GM12891 (cell line): ENCODE data around the gene FUCA2.

Source experiments
- DNase-seq: peaks from one replicate; pipeline ENCODE4 v3.0.0; 2011; ENCODE audit warnings: low spot score; ENCODE audit not compliant: insufficient read length
- FAIRE-seq: peaks from 2 replicates; lab custom pipeline; 2011; peaks lifted over from hg19 to GRCh38; lab: Jason Lieb, UNC
- PAX5 ChIP-seq: IDR thresholded peaks from 2 replicates; pipeline ENCODE4 v1.6.1; 2011; ENCODE audit warnings: low read length, moderate library complexity, mild to moderate bottlenecking; ENCODE audit not compliant: insufficient read depth, severe bottlenecking
- POLR2A ChIP-seq: IDR thresholded peaks from 2 replicates; pipeline ENCODE4 v1.6.1; 2011; ENCODE audit warnings: low read depth, low read length, control low read depth
- POLR2AphosphoS5 ChIP-seq: IDR thresholded peaks from 2 replicates; pipeline ENCODE4 v1.6.1; 2011; ENCODE audit warnings: low read depth, low read length, control low read depth
- POU2F2 ChIP-seq: IDR thresholded peaks from 2 replicates; pipeline ENCODE4 v1.6.1; 2011; ENCODE audit warnings: low read depth, mild to moderate bottlenecking, control low read depth, low read length, moderate library complexity
- SPI1 ChIP-seq: IDR thresholded peaks from 2 replicates; pipeline ENCODE4 v1.6.1; 2011; ENCODE audit warnings: low read depth, low read length, control low read depth
- TAF1 ChIP-seq: IDR thresholded peaks from 2 replicates; pipeline ENCODE4 v1.6.1; 2011; ENCODE audit warnings: low read depth, low read length, control low read depth

FUCA2 gene

GRCh38 chr6:143536866-143537691 lies 25.6 kb upstream of the FUCA2 start:
- peak; percentile 26 for DNase-seq
- TF ChIP-seq POU2F2 (no peak), POLR2AphosphoS5 (no peak), TAF1 (no peak), POLR2A (no peak), PAX5 (no peak), SPI1 (no peak)
- FAIRE-seq: no peak

DNA sequence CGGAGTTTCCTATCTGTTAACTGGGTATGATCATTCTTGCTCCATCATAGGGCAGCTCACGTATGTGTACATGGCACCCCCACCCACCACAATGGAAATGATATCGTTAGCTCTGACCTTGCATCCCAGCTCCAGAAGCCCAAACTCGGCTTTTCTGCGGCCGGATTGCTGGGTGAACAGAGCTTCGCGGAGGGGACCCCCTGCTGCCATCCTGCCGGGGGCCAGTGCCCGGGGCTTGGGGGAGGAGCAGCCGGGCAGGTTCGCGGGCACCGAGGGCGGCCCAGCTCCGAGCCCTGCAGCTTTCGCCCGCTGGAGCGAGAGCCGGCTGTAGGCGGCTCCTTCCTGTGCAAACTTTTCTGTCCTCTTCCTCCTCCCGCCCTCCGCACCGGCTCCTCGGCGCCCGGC lies 24.9 kb upstream of the FUCA2 start:
- no peak for TF ChIP-seq POLR2AphosphoS5
- DNase-seq (no peak), FAIRE-seq (peak; percentile 57)

GRCh38 chr6:143535189-143535614 lies 23.7 kb upstream of the FUCA2 start:
- no peak for FAIRE-seq
- TF ChIP-seq POLR2AphosphoS5: no peak
- TF ChIP-seq PAX5: no peak
- no peak for TF ChIP-seq SPI1
- TF ChIP-seq TAF1: no peak
- no peak for TF ChIP-seq POLR2A
- DNase-seq: no peak

DNA sequence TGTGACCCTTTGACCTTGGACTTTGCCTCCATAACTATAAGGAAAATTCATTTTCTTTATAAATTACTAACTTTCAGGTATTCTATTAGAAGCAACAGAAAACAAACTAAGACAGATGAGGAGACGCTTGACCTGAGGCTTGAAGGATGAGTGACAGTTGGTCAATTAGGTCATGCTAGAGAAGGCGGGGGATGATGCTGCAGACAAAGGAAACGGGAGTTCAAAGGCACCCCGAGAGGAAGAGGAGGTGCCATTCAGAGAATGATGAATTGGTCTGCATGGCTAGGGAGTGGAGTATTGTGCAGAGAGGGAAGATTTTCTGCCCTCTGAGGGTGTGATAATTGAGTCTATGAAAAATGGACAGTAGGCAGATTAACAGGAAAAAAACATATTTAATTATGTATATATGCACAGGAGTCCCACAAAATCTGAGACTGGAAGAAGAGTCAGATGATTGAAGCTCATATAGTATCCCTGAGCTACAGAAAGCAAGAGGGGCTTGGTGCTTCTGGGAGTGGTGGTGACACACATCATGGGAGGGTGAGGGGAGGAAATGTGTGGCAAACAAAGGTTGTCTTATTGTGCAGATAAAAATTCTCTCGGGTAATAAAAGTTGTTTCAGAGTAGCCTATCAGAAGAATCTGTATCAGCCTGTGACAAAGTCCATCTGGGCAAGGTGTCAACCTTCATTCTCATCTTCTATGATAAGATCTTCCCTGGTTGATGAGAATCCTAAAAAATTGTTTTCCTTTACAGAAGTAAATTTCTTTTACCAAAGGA lies 20.4 kb upstream of the FUCA2 start:
- DNase-seq (no peak), FAIRE-seq (no peak)
- TF ChIP-seq POU2F2 (no peak), TAF1 (no peak), SPI1 (no peak), PAX5 (no peak), POLR2AphosphoS5 (no peak), POLR2A (no peak)

- FAIRE-seq (peak; percentile 76), DNase-seq (no peak)
- TF ChIP-seq TAF1 (no peak), POLR2A (no peak), SPI1 (no peak), POU2F2 (no peak), PAX5 (no peak), POLR2AphosphoS5 (no peak)
These were observed 17.6 kb upstream of the FUCA2 start for GRCh38 chr6:143529095-143529494.

GRCh38 chr6:143528164-143528811 lies 16.8 kb upstream of the FUCA2 start:
- TF ChIP-seq SPI1: no peak
- TF ChIP-seq POU2F2: no peak
- no peak for TF ChIP-seq TAF1
- no peak for TF ChIP-seq PAX5
- no peak for TF ChIP-seq POLR2A
- TF ChIP-seq POLR2AphosphoS5: no peak
- FAIRE-seq (peak; percentile 66), DNase-seq (no peak)

DNA sequence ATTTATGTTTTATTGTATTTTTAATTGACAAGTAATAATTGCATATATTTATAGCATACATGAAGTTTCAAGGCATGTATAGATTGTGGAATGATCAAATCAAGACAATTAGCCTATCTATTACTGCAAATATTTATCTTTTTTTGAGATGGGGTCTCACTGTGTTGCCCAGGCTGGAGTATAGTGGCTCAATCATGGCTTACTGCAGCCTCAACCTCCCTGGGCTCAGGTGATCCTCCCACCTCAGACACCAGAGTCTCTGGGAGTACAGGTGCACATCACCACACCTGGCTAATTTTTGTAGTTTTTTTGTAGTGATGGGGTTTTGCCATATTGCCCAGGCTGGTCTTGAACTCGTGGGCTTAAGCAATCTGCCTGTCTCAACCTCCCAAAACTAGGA lies 16.2 kb upstream of the FUCA2 start:
- TF ChIP-seq TAF1 (no peak), PAX5 (no peak), SPI1 (no peak), POLR2A (no peak), POU2F2 (no peak), POLR2AphosphoS5 (no peak)
- DNase-seq: no peak
- no peak for FAIRE-seq

DNA sequence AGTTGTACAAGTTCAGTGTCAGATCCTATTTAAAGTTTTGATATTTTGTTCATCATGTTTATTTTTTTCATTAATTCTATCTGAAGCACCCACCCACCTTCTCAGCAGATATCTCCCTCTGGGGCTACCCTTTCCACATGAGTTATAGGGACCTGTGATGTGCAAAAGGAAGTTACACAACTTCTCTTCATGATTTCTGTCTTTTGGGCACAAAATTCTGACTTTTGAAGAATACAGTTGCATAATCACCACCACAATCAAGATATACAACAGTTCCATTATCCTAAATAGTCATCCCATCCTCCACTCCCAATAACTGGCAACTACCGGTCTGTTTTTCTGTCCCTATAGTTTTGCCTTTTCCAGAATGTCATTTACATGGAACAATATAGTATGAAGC lies 13.8 kb upstream of the FUCA2 start:
- TF ChIP-seq TAF1: no peak
- TF ChIP-seq SPI1: no peak
- no peak for TF ChIP-seq POU2F2
- DNase-seq: no peak
- no peak for FAIRE-seq

DNA sequence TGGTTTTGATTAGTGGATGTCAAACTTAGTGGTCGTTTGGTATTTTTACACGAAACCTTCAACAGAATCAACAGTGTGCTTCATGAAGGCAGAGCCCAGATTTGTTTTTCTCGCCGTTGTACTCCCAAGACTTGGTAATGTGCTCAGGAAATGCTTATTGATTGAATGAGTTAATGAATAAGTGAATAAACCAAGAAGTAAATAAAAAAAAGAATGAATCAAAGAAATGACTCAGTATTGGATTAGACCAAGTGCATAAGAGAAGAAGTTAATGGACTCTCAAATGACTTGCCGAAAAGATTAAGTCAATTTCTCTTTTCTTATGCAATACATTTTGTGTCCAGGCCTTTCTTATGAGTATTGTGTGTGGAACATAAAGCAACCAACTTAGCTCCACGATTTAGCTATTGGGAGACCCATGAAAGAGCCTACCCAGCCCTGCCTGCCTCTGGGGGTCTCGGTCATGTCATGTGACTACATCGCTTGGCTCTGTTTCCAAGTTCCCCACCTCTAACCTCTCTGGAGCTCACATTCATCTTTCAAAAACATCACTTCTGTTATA lies 10.6 kb upstream of the FUCA2 start:
- FAIRE-seq (no peak), DNase-seq (no peak)
- TF ChIP-seq POLR2A (no peak), SPI1 (no peak), TAF1 (no peak), POLR2AphosphoS5 (no peak)
